OCI-M2 (cell line): Measurements from ENCODE around the gene YARS1.

Experiments
- DNase-seq: peaks from one replicate; lab custom pipeline; 2025; ENCODE audit not compliant: unreplicated experiment; lab: John Stamatoyannopoulos, UW

YARS1 gene

DNA sequence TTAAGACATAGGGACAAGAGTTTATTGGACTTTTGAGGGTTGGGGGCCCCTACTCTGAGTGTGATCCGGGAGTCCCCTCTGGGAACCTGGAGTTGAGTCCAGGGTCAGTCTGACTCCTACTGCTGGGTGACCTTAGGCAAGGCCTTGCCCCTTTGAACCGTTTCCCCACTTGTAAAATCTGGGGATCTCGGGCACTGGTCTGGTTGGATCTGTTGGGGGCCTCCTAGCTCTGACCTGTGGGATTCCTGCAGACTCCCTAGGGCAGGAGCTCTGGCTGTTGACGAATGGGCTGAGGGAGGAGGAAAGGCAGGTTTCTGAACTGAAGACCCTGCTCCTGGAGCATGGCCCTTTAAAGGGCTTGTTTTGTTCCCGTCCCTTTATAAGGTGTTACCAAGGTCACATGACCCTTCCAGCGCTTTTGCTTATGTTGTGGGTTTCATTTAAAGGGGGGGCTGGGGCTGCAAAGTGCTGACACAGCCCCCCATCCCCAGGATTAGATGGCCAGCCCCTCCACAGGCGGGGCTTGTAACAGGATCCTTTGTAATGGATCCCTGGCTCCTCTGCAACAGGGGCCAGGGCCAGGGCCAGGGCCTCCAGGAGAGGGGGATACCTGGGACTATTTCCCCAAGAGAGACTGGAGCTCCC is 50.7 kb downstream of the YARS1 start:
- DNase-seq: no peak

DNA sequence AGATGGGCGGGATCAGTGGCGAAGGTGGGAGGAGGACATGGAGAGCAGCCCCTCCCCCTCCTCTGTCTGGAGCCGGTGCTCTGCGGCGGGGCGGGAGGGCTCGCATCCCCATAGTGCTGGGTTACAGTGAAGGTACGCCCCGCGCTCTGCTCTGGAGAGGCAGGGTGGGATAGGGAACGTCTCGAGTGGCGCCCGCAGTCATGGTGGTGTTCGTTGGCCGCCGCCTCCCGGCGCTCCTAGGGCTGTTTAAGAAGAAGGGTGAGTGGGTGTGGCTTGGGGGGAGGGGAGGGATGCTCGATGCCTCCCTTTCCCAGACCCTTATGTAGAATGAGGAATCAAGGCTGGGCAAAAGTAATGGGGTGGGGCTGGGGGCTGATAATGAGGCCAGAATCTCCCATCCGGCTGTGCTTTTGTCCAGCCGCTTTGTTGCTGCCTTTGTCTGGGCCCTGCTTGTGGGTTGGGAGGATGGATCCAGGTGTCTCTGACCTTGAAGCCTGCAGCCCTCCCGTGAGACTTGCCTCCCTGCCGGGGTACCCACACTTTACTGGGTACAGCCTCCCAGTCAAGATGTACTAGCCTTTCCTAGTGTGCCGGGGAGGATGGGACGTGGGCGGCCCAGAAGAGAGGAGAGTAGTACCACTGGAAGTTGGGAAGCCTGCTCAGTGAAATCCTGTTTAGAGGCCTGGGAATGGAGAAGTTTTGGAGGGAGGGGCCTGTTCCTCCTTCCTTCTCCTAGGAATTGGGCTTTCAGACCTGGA is 51.4 kb downstream of the YARS1 start:
- no peak for DNase-seq

DNA sequence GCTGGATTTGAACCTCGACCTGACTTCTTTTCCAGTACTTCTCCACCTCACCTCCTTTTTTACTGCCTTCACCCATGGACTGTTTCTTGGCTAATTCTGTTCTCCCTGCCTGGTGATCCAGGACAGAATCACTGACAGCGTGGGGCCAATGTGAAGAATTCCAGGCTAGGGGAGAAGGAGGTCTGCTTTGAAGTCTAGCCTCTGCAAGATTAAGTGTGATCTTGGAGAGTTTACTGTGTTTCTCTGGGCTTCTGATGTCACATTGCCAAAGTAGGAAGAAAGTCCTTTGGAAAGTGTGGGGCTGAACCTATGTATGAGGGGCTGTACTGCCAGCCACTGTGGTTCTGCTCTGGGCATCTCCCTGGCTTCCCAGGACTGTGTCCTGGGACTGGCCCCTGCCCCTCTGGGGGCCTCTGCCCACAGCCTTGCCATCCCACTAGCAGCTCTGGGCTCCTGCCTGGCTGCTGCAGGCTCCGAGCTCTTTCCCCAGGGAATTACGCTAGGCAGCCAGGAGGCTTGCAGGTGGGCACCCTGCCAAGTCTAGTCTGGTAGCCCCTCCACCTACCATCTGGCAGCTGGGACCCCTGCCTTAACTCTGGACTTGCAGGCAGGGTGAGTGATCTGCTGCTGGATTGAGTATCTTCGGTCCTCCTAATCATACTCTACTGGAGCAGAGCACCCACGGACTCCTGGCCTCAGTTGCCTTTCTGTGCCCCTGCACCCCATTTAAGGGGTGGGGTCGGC is 52.2 kb downstream of the YARS1 start:
- no peak for DNase-seq

DNA sequence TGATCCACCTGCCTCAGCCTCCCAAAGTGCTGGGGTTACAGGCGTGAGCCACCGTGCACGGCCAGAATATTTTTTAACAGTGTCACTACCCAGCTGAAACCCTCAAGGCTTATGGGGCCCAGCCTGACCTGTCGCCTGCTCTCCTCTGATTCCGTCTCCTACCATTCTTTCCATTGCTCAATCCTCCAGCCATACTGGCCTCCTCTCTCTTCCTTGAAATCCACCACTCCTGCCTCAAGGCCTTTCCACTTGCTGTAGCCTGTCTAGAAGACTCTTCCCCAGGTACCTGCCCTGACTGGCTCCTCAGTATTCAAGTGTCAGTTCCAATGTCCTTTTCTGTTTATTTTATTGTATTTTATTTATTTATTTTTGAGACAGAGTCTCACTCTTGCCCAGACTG is 53.9 kb downstream of the YARS1 start:
- no peak for DNase-seq

- no peak for DNase-seq
Observed at GRCh38 chr1:32761936-32762335, 55.2 kb downstream of the YARS1 start.

DNA sequence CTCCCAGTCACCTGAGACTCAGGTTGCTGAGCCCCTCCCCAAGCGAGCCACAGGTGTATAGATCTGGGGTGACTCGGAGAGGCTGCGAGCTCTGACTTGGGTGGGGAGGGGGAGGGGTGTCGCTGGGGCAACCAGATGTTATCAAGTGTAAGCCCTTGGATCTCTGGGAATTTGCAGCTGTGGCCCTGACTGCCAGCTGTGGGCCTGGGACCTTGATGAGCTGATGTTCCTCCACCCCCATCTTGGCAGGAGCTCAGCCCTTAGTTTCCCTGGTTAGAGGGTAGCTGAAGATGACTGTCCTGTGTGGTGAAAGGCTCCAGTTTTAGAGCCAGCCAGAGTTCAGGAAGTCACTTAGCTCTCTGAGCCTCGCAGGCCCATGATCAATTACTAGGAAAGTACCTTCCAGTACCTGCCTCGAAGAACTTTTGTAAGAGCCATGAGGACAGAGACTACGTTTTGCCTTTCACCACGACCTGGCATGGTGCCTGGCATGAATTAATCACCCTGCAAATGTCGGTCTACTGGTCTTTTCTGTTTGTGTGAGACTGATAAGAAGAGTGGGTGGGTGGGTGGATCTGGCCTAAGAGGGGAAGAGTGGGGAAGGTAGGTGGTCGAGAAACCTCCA is 55.8 kb downstream of the YARS1 start:
- no peak for DNase-seq

GRCh38 chr1:32759997-32760623 is 57.0 kb downstream of the YARS1 start:
- DNase-seq: no peak

GRCh38 chr1:32759521-32759981 is 57.6 kb downstream of the YARS1 start:
- DNase-seq: no peak

- no peak for DNase-seq
Observed at GRCh38 chr1:32758795-32759430, 58.2 kb downstream of the YARS1 start.

DNA sequence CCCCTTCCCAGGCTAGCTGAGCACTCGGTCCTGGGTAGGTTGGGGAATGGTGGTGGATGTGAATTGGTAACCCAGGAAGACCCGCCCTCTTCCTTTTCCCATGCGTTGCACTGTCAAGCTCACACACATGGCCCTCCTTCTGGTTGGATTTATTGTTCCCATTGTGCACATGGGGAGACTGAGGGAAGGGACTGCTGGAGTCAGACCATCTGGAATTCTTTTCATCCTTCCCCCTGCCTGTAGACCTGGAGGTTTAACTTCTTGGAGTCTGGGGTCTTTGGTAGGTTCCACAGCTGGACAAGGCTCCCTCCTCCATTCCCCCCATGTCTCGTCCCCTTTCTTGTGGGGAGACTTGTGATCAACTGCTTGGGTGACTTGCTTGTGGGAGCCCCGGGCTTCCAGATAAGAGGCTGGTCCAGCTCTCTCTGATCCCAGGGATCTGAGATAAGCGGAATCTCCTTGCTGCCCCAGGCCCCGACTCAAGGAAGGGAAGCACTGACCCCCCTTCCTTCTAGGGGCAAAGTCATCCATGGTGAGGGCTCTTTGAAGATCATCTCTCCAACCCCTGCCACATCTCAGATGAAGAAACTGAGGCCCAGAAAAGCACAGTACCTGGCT is 58.9 kb downstream of the YARS1 start:
- no peak for DNase-seq

DNA sequence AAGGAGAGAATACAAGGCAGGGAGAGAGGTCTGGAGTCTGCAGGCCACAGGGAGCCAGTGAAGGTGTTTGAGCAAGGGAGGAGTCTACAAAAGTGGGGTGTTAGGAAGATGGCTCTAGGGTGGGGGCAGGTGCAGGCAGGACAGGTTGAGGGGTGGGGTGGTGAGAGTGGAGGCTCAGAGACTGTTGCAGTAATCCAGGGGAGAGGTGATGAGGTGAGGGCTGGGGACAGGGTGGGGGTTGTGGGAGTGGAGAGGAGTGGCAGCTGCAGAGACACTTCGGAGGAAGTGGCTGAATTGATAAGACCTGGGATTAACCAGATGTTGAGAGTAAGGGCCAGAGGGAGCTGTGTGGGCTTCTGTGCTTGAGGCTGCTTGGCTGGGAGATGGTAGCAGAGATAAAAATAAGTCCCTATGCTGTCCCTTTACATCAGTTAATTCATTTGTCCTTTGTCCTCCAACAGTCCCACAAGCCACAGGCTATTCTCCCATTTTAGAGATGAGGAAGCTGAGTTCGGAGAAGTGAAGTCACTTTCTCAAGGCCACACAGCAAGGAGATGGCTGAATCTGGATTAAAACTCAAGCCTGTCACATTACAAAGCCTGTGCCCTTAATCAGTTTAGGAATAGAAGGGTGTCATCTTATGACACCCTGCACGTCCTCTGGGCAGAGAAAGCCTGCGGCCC is 59.8 kb downstream of the YARS1 start:
- DNase-seq: peak; percentile 12

DNA sequence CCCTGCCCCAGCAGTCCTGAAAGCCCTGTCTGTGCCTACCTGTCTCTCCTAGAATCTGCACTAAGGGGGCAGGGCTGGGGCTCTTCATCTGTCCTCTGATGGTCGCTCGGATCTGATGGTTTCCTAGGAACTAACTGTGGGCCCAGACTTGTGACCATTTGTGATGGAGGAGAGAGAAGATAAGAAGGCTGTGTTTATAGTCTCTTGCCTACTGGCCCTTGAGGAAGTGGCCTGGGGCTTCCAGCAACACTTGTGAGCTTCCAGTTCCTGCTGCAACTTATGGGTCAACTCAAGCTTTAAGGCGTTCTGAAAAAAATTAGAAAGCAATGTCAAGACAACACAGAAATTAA is 61.4 kb downstream of the YARS1 start:
- DNase-seq: no peak

GRCh38 chr1:32755098-32755809 is 61.9 kb downstream of the YARS1 start:
- no peak for DNase-seq

DNA sequence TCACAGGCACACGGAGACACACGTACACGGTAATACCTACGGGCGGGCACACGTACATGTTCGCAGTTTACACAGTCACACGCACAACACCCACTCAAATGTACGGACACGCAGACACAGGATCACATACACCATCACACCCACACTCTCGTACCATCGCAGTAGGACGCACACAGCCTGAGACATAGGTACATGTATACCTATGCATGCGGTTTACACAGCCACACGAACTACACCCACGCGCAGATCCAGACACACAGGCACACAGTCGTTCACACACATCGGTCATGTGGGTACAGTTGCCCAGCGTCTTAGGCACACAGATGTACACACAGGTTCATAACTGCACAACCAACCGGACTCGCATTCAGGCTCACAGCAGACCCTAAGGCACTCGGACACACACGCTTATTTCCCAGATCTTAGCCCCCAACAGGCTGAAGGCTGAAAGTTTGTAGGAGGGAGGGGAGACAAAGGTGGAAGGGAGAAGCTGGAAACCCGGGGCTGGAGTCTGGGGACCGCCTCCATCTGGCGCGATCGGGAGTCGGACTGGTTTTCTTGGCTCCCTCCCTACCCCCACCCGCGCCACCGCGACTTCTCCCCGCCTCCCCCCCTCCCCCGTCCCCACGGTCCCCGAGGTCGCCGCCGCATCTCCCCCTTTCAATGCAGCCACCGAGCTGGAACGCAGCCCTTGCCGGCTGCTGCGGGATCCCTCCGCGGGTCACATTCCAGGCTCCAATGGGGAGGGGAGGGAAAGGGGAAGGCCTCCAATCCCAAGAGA is 62.7 kb downstream of the YARS1 start:
- DNase-seq: no peak

DNA sequence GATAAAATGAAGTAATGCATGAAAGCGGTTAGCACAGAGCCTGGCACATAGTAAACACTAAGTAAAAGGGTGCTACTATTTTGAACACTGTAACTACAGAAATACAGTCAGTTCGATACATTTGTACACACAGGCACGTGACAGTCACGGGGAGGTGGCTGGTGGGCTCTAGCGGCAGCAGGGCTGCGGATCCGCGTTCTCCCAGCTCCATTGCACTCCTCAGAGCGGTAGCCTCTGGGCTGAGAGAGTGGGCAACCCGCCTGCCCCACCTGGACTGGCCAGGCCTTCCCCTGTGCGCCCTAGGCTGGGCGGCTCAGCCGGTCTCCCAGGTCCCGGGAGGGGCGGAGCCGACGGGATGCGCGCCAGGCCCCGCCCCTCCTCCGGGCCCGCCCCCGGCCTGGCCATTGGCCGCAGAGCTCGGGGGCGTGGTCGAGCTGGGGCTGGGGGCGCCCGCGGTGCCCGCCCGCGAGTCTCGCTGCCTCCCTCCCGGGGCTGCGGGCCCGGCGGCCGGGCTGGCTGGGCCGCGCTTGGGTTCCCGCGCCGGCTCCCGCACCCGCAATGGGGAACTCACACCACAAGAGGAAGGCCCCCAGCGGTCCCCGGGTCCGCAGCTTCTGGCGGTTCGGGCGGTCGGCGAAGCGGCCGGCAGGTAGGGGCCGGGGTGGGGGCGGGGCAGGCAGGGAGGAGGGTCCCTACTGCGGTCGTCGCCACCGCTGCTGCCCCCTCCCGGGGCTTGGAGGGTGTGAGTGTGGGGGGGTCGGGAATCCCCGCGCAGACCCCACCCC is 63.4 kb downstream of the YARS1 start:
- DNase-seq: peak; percentile 17

DNA sequence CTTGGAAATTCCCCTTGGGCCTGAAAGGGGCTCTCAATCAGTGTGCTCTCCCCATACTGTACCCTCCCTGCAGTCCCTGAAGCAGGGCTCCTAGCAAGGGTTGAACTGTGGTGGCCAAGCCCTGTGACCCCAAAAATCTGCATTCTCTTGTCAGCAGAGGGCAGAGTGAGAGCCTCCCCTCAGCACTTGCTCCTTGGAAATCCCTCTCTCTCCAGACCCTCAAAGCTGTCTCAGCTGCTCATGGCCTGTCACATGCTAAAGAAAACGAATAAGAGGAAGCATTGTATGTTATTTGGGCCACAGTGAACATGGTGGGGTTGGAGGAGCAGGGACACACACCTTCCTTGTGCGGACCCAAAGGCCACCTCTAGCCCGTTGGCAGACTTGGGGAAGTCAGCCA is 67.4 kb downstream of the YARS1 start:
- no peak for DNase-seq

DNA sequence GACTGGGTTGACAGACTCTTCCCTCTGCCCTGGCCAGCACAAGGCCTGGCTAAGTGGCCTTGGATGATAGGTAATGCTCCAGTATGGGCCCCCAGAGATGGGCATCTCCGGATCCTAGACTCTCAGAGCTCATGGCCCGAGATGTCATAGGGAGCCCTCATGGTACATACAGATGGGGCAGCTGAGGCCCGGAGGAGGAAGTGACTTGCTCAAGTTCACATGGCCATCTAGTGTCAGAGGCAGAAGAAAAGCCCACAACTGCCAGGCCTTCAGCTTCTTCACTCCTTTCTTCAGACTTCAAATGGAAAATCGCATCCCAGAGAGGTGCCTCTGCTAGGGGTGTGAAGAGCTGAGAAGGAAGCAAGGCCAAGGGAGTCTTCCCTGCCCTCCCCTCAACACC is 67.8 kb downstream of the YARS1 start:
- no peak for DNase-seq

GRCh38 chr1:32748926-32749325 is 68.2 kb downstream of the YARS1 start:
- no peak for DNase-seq
